ENCODE data around the gene MAZ. TPM values are rescaled to one million over a fixed set of nuclear protein-coding genes. Genes with fewer than 3 reads are reported as not detected.

MAZ gene
- total and polyA plus RNA-seq, 2 of the 13 experiments (the other 11 are each of a cell fraction or from before 2014, with no cell fraction given) = 203 to 277 TPM

DNA sequence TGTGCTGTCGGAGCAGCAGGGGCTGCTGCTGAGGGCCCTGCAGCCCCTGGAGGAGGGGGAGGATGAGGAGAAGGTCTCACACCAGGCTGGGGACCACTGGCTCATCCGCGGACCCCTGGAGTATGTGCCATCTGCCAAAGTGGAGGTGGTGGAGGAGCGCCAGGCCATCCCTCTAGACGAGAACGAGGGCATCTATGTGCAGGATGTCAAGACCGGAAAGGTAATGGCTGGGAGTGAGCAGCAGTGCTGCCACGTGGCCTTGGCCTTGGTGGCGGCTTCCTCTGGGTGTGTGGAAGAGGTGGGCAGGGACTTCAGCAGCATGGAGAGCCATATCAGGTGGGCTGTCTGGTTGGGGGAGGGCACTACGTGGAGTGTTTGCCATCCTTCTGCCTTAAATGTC, 33.9 kb downstream of the MAZ start (continued):
- no peak for TF ChIP-seq DMAP1 (CRISPR knock-in tag; IDR thresholded peaks at IDR 0.05)
- no peak for TF ChIP-seq ZNF333 (CRISPR knock-in tag; IDR thresholded peaks at IDR 0.05; ENCODE audit: borderline replicate concordance)
- no peak for TF ChIP-seq CERS6 (CRISPR knock-in tag; IDR thresholded peaks at IDR 0.05)
- TF ChIP-seq CHCHD3 (CRISPR knock-in tag; IDR thresholded peaks at IDR 0.05) = no peak

GRCh38 chr16:29841631-29842030, 35.3 kb downstream of the MAZ start:
- no peak for DNase-seq (ENCODE audit: low spot score)
- no TSS peak for BruUV-seq (replicated peaks)
- no peak for ATAC-seq

More at GRCh38 chr16:29841631-29842030, 35.3 kb downstream of the MAZ start:
- no peak overlapping the region for H3K4me3 ChIP-seq (replicated peaks in 1 of 3; ENCODE audit: insufficient read depth in 1 of 3, low read depth in 2 of 3, low read length in 3 of 3)
- in situ Hi-C loops (cut with HindIII; ENCODE audit: extremely low pct_ligation_motif_present, low pct_unique_long_range_greater_than_20kb) (no loop called here), intact Hi-C loops (cut with micrococcal nuclease; ENCODE audit: unreplicated experiment) (no loop called here)
- H3K9ac ChIP-seq (ENCODE audit: insufficient read depth, low read depth, low read length) = no peak overlapping the region
- no peaks in the 10 kb centered on the region for H3K4me1 ChIP-seq (ENCODE audit: insufficient read depth, low read length)
- TF ChIP-seq ZNF12 (CRISPR knock-in tag; IDR thresholded peaks at IDR 0.05) (no peak), ZNF136 (CRISPR knock-in tag; IDR thresholded peaks at IDR 0.05; ENCODE audit: low read depth) (no peak), AGO2 (optimal IDR thresholded peaks at IDR 0.05; ENCODE audit: low read depth, low read length) (peak; percentile 70), POLR2G (IDR thresholded peaks at IDR 0.05; ENCODE audit: low read depth, low read length) (no peak), IRF9 (CRISPR knock-in tag; IDR thresholded peaks at IDR 0.05; ENCODE audit: borderline replicate concordance) (no peak), CHCHD3 (CRISPR knock-in tag; IDR thresholded peaks at IDR 0.05) (no peak), ZSCAN30 (CRISPR knock-in tag; IDR thresholded peaks at IDR 0.05) (no peak), RELA (CRISPR knock-in tag; IDR thresholded peaks at IDR 0.05) (no peak)
- TF ChIP-seq, protein P1, sequence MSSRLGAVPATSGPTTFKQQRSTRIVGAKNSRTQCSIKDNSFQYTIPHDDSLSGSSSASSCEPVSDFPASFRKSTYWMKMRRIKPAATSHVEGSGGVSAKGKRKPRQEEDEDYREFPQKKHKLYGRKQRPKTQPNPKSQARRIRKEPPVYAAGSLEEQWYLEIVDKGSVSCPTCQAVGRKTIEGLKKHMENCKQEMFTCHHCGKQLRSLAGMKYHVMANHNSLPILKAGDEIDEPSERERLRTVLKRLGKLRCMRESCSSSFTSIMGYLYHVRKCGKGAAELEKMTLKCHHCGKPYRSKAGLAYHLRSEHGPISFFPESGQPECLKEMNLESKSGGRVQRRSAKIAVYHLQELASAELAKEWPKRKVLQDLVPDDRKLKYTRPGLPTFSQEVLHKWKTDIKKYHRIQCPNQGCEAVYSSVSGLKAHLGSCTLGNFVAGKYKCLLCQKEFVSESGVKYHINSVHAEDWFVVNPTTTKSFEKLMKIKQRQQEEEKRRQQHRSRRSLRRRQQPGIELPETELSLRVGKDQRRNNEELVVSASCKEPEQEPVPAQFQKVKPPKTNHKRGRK (CRISPR knock-in tag; IDR thresholded peaks at IDR 0.05) = no peak
- no peaks in the 10 kb centered on the region for H3K9me3 ChIP-seq (ENCODE audit: low read length)
- no peaks in the 10 kb centered on the region for H3K27me3 ChIP-seq (ENCODE audit: control insufficient read depth in 1 of 2, insufficient read depth in 2 of 2, low read length in 2 of 2)
- WGBS (ENCODE audit: low lambda C conversion rate) = 97% methylated on average over 23 of the region's 23 CpGs
- no peak overlapping the region for H2AFZ ChIP-seq (ENCODE audit: low read length)
- no peak overlapping the region for H3K27ac ChIP-seq (ENCODE audit: extremely low read length, insufficient read depth, low read length)
- no peaks in the 10 kb centered on the region for H4K20me1 ChIP-seq (ENCODE audit: insufficient read depth, low read length)
- H3K4me2 ChIP-seq (ENCODE audit: low read depth, low read length) = no peak overlapping the region
- POLR2A ChIA-PET = interaction anchor here (1.4 to 3.6 kb wide), 2 partner anchors 12 to 13 kb away, joined by 3 to 11 read pairs; no protein-coding TSS in a partner anchor
- H3K36me3 ChIP-seq (replicated peaks in 1 of 2; ENCODE audit: control insufficient read depth in 1 of 2, insufficient read depth in 2 of 2, low read length in 2 of 2) = peaks cover 1 to 5% of the 10 kb centered on the region in 2 experiments; a peak in 2 of 5 replicates
- no peaks in the 10 kb centered on the region for H3K79me2 ChIP-seq (ENCODE audit: insufficient read depth, low read length)
- no peak for FAIRE-seq
- CTCF ChIA-PET (ENCODE audit: low intra/inter-chr PET ratio, low total read pairs) = no interaction called here

Measured in HepG2 (cell line).